NT2/D1 (cell line): Measurements from ENCODE around the gene RRM2.

Experiments
- SUZ12 ChIP-seq: IDR thresholded peaks from 2 replicates; pipeline ENCODE4 v1.6.1; 2011; ENCODE audit not compliant: insufficient read length, insufficient read depth; ENCODE audit errors: extremely low read depth
- YY1 ChIP-seq: IDR thresholded peaks from 2 replicates; pipeline ENCODE4 v1.6.1; 2011; ENCODE audit not compliant: insufficient read length, insufficient read depth
- ZNF274 ChIP-seq: IDR thresholded peaks from 2 replicates; pipeline ENCODE4 v1.6.1; 2011; ENCODE audit warnings: mild to moderate bottlenecking, low read depth, low read length

DNA sequence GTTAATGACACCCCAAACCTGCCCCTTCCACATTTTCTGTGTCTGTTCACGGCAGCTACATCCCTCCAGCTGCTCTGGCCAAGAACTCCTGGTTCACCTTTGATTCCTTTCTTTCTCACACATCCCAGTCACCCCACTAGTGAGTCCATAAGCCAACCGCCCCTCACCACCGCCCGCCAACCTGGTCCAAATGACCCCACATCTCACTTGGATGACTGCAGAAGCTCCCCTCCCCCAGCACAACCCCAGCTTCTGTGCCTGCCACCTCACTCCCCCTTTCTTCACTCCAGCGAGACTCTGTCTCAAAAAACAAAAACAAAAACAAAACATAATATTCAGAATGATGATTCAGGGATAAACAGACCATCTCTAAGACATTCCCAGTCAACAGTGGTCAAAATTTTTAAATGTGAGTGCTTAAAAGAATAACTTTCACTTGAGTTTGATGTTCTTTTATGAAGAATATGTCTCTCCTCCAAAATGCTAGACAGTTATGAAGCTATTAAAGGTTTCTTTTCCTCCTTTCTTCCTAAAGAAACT is 45.5 kb upstream of the RRM2 start:
- no peak for TF ChIP-seq SUZ12
- TF ChIP-seq YY1, result no peak
- TF ChIP-seq ZNF274, result no peak
